Esophagus muscularis mucosa (tissue), 4 donors: Measurements from ENCODE around the gene GARIN3. TPM values are rescaled to one million over a fixed set of nuclear protein-coding genes. Genes with fewer than 3 reads are reported as not detected.

ENCODE experiments used
- DNase-seq: peaks from one replicate; pipeline ENCODE4 v3.0.0-alpha.2; 2017; ENCODE audit errors: extremely low spot score
- H3K27ac ChIP-seq, 4 donors: fragments of 200-600 bp; sonication (generic); replicated peaks in 1 of 4; 1 replicate in 3 of 4; 2 replicates in 1 of 4; pipeline ENCODE4 v1.5.1; 2016 to 2019; ENCODE audit warnings: mild to moderate bottlenecking in 1 of 4
- H3K27me3 ChIP-seq, 4 donors: fragments of 200-600 bp; sonication (generic); one replicate each; pipeline versions ENCODE4 v1.5.1 to v1.6.0; 2016 to 2019
- H3K36me3 ChIP-seq, 4 donors: fragments of 200-600 bp; sonication (generic); one replicate each; pipeline ENCODE4 v1.5.1; 2016 to 2019
- H3K4me1 ChIP-seq, 4 donors: fragments of 200-600 bp; sonication (generic); one replicate each; pipeline ENCODE4 v1.5.1; 2016 to 2019
- H3K4me3 ChIP-seq, 4 donors: fragments of 200-600 bp; sonication (generic); 1 replicate in 2 of 4; 2 replicates in 2 of 4; pipeline ENCODE4 v1.5.1; 2016 to 2019; ENCODE audit warnings: mild to moderate bottlenecking in 4 of 4, moderate library complexity in 1 of 4
- H3K9me3 ChIP-seq, 4 donors: fragments of 200-600 bp; sonication (generic); 1 replicate in 3 of 4; 2 replicates in 1 of 4; pipeline ENCODE4 v1.5.1; 2016 to 2019
- CTCF ChIP-seq, 3 experiments: fragments of 200-600 bp in 2 of 3; fragments of 450-650 bp in 1 of 3; sonication (generic) in 2 of 3; IDR thresholded peaks; one replicate each; pipeline ENCODE4 v1.5.1; 2017 to 2019; ENCODE audit warnings: antibody characterized with exemption in 3 of 3, mild to moderate bottlenecking in 2 of 3, moderate library complexity in 1 of 3
- EP300 ChIP-seq: sonication (generic); formaldehyde crosslinking; IDR thresholded peaks from one replicate; pipeline ENCODE4 v1.6.1; 2017; ENCODE audit warnings: antibody characterized with exemption
- POLR2A ChIP-seq: fragments of 450-650 bp; IDR thresholded peaks from one replicate; pipeline ENCODE4 v1.6.1; 2017; ENCODE audit warnings: antibody characterized with exemption, moderate library complexity, mild to moderate bottlenecking, low read depth
- POLR2AphosphoS5 ChIP-seq, 2 donors: sonication (generic); formaldehyde crosslinking; IDR thresholded peaks; one replicate each; pipeline ENCODE4 v1.6.1; 2017; ENCODE audit warnings: antibody characterized with exemption in 2 of 2
- WGBS: methylation state at CpG from one replicate; pipeline ENCODE4 v1.1.5; 2018; 5-methylcytosine and 5-hydroxymethylcytosine counted together
- intact Hi-C: fragments of 100-400 bp; cut with DNase I; formaldehyde crosslinking; loops from one replicate; pipeline ENCODE4 v1.15.1; 2023
- total RNA-seq, 4 donors: library from RNA; depleted of rRNA; stranded (reverse); fragments of >200 nt; gene quantifications; one replicate each; pipeline versions ENCODE4 v1.1.0 to v1.2.1, GENCODE V29; 2016

The GARIN3 gene
- total RNA-seq, 4 donors from 2014 or later = not detected

GRCh38 chr5:157201857-157202256 lies 35.8 kb upstream of the GARIN3 start:
- DNase-seq = no peak
- H3K36me3 ChIP-seq = no peaks in the 10 kb centered on the region
- TF ChIP-seq EP300 (no peak), POLR2A (no peak), POLR2AphosphoS5 (IDR thresholded peaks at IDR 0.05) (no peak), CTCF (IDR thresholded peaks at IDR 0.05) (no peak)
- WGBS = 76% methylated on average over 4 of the region's 4 CpGs
- no peaks in the 10 kb centered on the region for H3K9me3 ChIP-seq
- peaks cover 0 to 12% (median 0%) of the 10 kb centered on the region in 4 donors for H3K27me3 ChIP-seq
- no peak overlapping the region for H3K27ac ChIP-seq
- H3K4me3 ChIP-seq = no peak overlapping the region
- H3K4me1 ChIP-seq = no peaks in the 10 kb centered on the region
- intact Hi-C loops = no loop called here

GRCh38 chr5:157198277-157198986 lies 32.4 kb upstream of the GARIN3 start:
- Histone ChIP-seq H3K4me1 (no peaks in the 10 kb centered on the region), H3K36me3 (no peaks in the 10 kb centered on the region), H3K9me3 (no peaks in the 10 kb centered on the region), H3K4me3 (no peak overlapping the region), H3K27me3 (peaks cover 0 to 12% (median 0%) of the 10 kb centered on the region in 4 donors), H3K27ac (no peak overlapping the region)
- TF ChIP-seq CTCF (IDR thresholded peaks at IDR 0.05) (no peak), POLR2A (no peak), POLR2AphosphoS5 (IDR thresholded peaks at IDR 0.05) (no peak), EP300 (no peak)
- no peak for DNase-seq
- WGBS = 66% methylated on average over 4 of the region's 5 CpGs
- intact Hi-C loops = no loop called here

- DNase-seq = no peak
- H3K4me3 ChIP-seq = no peak overlapping the region
- TF ChIP-seq CTCF (IDR thresholded peaks at IDR 0.05) = no peak
- TF ChIP-seq POLR2AphosphoS5 (IDR thresholded peaks at IDR 0.05) = no peak
- TF ChIP-seq EP300 = no peak
- no peak for TF ChIP-seq POLR2A
- no peaks in the 10 kb centered on the region for H3K36me3 ChIP-seq
- no peaks in the 10 kb centered on the region for H3K4me1 ChIP-seq
- intact Hi-C loops = no loop called here
- WGBS = 75% methylated on average over 3 of the region's 3 CpGs
- H3K27me3 ChIP-seq = peaks cover 0 to 15% (median 0%) of the 10 kb centered on the region in 4 donors
- H3K27ac ChIP-seq = no peak overlapping the region
- peaks cover 0 to 7% (median 0%) of the 10 kb centered on the region in 4 donors for H3K9me3 ChIP-seq
Measured at GRCh38 chr5:157197086-157197485, 31.0 kb upstream of the GARIN3 start.

GRCh38 chr5:157196045-157196444 lies 30.0 kb upstream of the GARIN3 start:
- no peaks in the 10 kb centered on the region for H3K36me3 ChIP-seq
- no peak overlapping the region for H3K27ac ChIP-seq
- peaks cover 0 to 15% (median 0%) of the 10 kb centered on the region in 4 donors for H3K27me3 ChIP-seq
- H3K4me3 ChIP-seq = no peak overlapping the region
- no peaks in the 10 kb centered on the region for H3K4me1 ChIP-seq
- no peak for TF ChIP-seq POLR2A
- TF ChIP-seq EP300 = no peak
- TF ChIP-seq POLR2AphosphoS5 (IDR thresholded peaks at IDR 0.05) = no peak
- no peak for TF ChIP-seq CTCF (IDR thresholded peaks at IDR 0.05)
- intact Hi-C loops = no loop called here
- no peak for DNase-seq
- peaks cover 0 to 7% (median 0%) of the 10 kb centered on the region in 4 donors for H3K9me3 ChIP-seq
